ENCODE measurements around the gene INPP4A.

- TF ChIP-seq CTCF (IDR thresholded peaks at IDR 0.05): no peak
- no peak for TF ChIP-seq POLR2A (IDR thresholded peaks at IDR 0.05)
- TF ChIP-seq POLR2AphosphoS5 (IDR thresholded peaks at IDR 0.05): no peak
Observed at GRCh38 chr2:98520806-98521205, 76.1 kb downstream of the INPP4A start.

Measured in sigmoid colon (tissue), 4 donors.